ENCODE results near the gene SMURF2.

GRCh38 chr17:64507413-64507782 is 154.7 kb downstream of the SMURF2 start:
- TF ChIP-seq, protein P1, sequence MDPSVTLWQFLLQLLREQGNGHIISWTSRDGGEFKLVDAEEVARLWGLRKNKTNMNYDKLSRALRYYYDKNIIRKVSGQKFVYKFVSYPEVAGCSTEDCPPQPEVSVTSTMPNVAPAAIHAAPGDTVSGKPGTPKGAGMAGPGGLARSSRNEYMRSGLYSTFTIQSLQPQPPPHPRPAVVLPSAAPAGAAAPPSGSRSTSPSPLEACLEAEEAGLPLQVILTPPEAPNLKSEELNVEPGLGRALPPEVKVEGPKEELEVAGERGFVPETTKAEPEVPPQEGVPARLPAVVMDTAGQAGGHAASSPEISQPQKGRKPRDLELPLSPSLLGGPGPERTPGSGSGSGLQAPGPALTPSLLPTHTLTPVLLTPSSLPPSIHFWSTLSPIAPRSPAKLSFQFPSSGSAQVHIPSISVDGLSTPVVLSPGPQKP (IDR thresholded peaks at IDR 0.05; ENCODE audit: borderline replicate concordance, low read depth, low read length) = no peak
- TF ChIP-seq, protein P2, sequence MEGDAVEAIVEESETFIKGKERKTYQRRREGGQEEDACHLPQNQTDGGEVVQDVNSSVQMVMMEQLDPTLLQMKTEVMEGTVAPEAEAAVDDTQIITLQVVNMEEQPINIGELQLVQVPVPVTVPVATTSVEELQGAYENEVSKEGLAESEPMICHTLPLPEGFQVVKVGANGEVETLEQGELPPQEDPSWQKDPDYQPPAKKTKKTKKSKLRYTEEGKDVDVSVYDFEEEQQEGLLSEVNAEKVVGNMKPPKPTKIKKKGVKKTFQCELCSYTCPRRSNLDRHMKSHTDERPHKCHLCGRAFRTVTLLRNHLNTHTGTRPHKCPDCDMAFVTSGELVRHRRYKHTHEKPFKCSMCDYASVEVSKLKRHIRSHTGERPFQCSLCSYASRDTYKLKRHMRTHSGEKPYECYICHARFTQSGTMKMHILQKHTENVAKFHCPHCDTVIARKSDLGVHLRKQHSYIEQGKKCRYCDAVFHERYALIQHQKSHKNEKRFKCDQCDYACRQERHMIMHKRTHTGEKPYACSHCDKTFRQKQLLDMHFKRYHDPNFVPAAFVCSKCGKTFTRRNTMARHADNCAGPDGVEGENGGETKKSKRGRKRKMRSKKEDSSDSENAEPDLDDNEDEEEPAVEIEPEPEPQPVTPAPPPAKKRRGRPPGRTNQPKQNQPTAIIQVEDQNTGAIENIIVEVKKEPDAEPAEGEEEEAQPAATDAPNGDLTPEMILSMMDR (conservative IDR thresholded peaks at IDR 0.05; ENCODE audit: low read depth, low read length) = peak; percentile 50
- TF ChIP-seq, protein P3, sequence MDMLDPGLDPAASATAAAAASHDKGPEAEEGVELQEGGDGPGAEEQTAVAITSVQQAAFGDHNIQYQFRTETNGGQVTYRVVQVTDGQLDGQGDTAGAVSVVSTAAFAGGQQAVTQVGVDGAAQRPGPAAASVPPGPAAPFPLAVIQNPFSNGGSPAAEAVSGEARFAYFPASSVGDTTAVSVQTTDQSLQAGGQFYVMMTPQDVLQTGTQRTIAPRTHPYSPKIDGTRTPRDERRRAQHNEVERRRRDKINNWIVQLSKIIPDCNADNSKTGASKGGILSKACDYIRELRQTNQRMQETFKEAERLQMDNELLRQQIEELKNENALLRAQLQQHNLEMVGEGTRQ (IDR thresholded peaks at IDR 0.05; ENCODE audit: low read depth, low read length) = no peak

Data from IMR-90 (cell line).